ENCODE measurements around the gene PLAGL2. TPM values are rescaled to one million over a fixed set of nuclear protein-coding genes. Genes with fewer than 3 reads are reported as not detected.

Gene PLAGL2
- total RNA-seq, 1 experiment from 2014 or later, result 21.4 TPM

GRCh38 chr20:32163951-32164350, 43.6 kb downstream of the PLAGL2 start:
- Mint-ChIP-seq H3K4me1 (peaks cover 9% of the 10 kb centered on the region), H3K27ac (no peak overlapping the region), H3K27me3 (ENCODE audit: low read depth) (no peaks in the 10 kb centered on the region), H3K4me3 (no peak overlapping the region), H3K36me3 (peaks cover 53% of the 10 kb centered on the region), H3K9me3 (no peaks in the 10 kb centered on the region)
- ATAC-seq (no peak), DNase-seq (ENCODE audit: low spot score) (no peak)
- ChIA-PET CTCF (no interaction called here), POLR2A (no interaction called here)
- no peak for TF ChIP-seq CTCF (IDR thresholded peaks at IDR 0.05)
- TF ChIP-seq E2F4 (CRISPR knock-in tag; IDR thresholded peaks at IDR 0.05; ENCODE audit: borderline replicate concordance, low read depth), result no peak
- TF ChIP-seq ZNF425 (CRISPR knock-in tag; conservative IDR thresholded peaks at IDR 0.05), result no peak
- no peak for TF ChIP-seq FOXP4 (CRISPR knock-in tag; IDR thresholded peaks at IDR 0.05)
- no peak for TF ChIP-seq TEAD4 (CRISPR knock-in tag; IDR thresholded peaks at IDR 0.05)
- no peak for TF ChIP-seq GRHL2 (CRISPR knock-in tag; IDR thresholded peaks at IDR 0.05; ENCODE audit: insufficient replicate concordance, severe bottlenecking)
- no peak for TF ChIP-seq GABPB1 (CRISPR knock-in tag; IDR thresholded peaks at IDR 0.05)
- TF ChIP-seq ZBTB21 (CRISPR knock-in tag; IDR thresholded peaks at IDR 0.05; ENCODE audit: borderline replicate concordance), result no peak
- no peak for TF ChIP-seq USF1 (CRISPR knock-in tag; IDR thresholded peaks at IDR 0.05)
- TF ChIP-seq SMAD3 (CRISPR knock-in tag; IDR thresholded peaks at IDR 0.05; ENCODE audit: borderline replicate concordance), result no peak
- TF ChIP-seq SMAD4 (CRISPR knock-in tag; IDR thresholded peaks at IDR 0.05), result no peak
- TF ChIP-seq, protein P1, sequence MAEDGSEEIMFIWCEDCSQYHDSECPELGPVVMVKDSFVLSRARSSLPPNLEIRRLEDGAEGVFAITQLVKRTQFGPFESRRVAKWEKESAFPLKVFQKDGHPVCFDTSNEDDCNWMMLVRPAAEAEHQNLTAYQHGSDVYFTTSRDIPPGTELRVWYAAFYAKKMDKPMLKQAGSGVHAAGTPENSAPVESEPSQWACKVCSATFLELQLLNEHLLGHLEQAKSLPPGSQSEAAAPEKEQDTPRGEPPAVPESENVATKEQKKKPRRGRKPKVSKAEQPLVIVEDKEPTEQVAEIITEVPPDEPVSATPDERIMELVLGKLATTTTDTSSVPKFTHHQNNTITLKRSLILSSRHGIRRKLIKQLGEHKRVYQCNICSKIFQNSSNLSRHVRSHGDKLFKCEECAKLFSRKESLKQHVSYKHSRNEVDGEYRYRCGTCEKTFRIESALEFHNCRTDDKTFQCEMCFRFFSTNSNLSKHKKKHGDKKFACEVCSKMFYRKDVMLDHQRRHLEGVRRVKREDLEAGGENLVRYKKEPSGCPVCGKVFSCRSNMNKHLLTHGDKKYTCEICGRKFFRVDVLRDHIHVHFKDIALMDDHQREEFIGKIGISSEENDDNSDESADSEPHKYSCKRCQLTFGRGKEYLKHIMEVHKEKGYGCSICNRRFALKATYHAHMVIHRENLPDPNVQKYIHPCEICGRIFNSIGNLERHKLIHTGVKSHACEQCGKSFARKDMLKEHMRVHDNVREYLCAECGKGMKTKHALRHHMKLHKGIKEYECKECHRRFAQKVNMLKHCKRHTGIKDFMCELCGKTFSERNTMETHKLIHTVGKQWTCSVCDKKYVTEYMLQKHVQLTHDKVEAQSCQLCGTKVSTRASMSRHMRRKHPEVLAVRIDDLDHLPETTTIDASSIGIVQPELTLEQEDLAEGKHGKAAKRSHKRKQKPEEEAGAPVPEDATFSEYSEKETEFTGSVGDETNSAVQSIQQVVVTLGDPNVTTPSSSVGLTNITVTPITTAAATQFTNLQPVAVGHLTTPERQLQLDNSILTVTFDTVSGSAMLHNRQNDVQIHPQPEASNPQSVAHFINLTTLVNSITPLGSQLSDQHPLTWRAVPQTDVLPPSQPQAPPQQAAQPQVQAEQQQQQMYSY (CRISPR knock-in tag; IDR thresholded peaks at IDR 0.05), result no peak
- TF ChIP-seq ERG (CRISPR knock-in tag; IDR thresholded peaks at IDR 0.05), result no peak
- TF ChIP-seq SOX15 (CRISPR knock-in tag; IDR thresholded peaks at IDR 0.05), result no peak
